Measurements from ENCODE around the gene RGS16.

Gene RGS16

DNA sequence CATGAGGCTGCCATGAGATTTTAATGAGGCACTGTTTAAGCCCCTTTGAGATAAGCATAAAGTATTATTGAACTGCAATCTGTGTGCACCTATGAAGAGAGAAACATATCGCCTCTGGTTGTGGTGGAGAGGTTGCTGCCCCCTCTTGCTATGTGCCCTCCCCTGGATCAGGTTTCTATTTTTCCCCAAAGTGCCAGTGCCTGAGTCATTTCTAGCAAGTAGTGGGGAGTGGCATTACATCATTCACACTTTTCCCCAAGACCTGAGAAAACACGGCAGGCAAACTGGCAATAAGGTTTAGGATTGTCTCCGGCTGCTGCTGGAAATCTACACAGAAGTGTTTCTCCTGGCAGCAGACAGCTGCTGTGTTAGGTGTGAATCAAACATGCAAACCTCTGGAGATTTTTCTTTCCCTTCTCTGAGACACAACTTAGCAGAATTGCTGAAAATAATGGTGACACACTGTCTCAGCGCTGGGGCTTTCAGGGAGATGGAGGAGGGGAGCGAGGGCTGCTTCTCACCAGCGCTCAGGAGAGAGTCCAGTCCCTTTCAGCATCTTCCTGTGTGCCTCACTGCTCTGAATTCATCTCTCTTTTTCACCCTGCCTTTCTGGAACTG lies 13.7 kb upstream of the RGS16 start (continued):
- TF ChIP-seq, protein P1, sequence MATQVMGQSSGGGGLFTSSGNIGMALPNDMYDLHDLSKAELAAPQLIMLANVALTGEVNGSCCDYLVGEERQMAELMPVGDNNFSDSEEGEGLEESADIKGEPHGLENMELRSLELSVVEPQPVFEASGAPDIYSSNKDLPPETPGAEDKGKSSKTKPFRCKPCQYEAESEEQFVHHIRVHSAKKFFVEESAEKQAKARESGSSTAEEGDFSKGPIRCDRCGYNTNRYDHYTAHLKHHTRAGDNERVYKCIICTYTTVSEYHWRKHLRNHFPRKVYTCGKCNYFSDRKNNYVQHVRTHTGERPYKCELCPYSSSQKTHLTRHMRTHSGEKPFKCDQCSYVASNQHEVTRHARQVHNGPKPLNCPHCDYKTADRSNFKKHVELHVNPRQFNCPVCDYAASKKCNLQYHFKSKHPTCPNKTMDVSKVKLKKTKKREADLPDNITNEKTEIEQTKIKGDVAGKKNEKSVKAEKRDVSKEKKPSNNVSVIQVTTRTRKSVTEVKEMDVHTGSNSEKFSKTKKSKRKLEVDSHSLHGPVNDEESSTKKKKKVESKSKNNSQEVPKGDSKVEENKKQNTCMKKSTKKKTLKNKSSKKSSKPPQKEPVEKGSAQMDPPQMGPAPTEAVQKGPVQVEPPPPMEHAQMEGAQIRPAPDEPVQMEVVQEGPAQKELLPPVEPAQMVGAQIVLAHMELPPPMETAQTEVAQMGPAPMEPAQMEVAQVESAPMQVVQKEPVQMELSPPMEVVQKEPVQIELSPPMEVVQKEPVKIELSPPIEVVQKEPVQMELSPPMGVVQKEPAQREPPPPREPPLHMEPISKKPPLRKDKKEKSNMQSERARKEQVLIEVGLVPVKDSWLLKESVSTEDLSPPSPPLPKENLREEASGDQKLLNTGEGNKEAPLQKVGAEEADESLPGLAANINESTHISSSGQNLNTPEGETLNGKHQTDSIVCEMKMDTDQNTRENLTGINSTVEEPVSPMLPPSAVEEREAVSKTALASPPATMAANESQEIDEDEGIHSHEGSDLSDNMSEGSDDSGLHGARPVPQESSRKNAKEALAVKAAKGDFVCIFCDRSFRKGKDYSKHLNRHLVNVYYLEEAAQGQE (tag by site-specific recombination; IDR thresholded peaks at IDR 0.05), result no peak
- TF ChIP-seq IKZF3 (tag by site-specific recombination; IDR thresholded peaks at IDR 0.05) (peak; percentile 99), YY1 (tag by site-specific recombination; IDR thresholded peaks at IDR 0.05) (no peak), KLF7 (tag by site-specific recombination; IDR thresholded peaks at IDR 0.05; ENCODE audit: borderline replicate concordance) (peak; percentile 43; the same call in 1 of the 2 replicates), BCL11B (tag by site-specific recombination; IDR thresholded peaks at IDR 0.05; ENCODE audit: low read depth) (0 out of 2 replicates have a peak, but pooled peaks have one; percentile 22), ZNF701 (tag by site-specific recombination; IDR thresholded peaks at IDR 0.05) (no peak), FEZF1 (tag by site-specific recombination; IDR thresholded peaks at IDR 0.05) (peak; percentile 99), ZNF211 (tag by site-specific recombination; IDR thresholded peaks at IDR 0.05; ENCODE audit: low read depth) (no peak), ZBTB1 (tag by site-specific recombination; IDR thresholded peaks at IDR 0.05) (peak; percentile 85; the same call in 1 of the 2 replicates), PRDM1 (tag by site-specific recombination; IDR thresholded peaks at IDR 0.05) (peak; percentile 95), ZFP69B (tag by site-specific recombination; IDR thresholded peaks at IDR 0.05) (peak; percentile 85; the same call in 1 of the 2 replicates), KLF10 (tag by site-specific recombination; IDR thresholded peaks at IDR 0.05) (peak; percentile 94), ZNF24 (tag by site-specific recombination; IDR thresholded peaks at IDR 0.05) (peak; percentile 94), KLF16 (tag by site-specific recombination; IDR thresholded peaks at IDR 0.05) (peak; percentile 88), ZBTB48 (tag by site-specific recombination; IDR thresholded peaks at IDR 0.05) (no peak)
- TF ChIP-seq, protein P2, sequence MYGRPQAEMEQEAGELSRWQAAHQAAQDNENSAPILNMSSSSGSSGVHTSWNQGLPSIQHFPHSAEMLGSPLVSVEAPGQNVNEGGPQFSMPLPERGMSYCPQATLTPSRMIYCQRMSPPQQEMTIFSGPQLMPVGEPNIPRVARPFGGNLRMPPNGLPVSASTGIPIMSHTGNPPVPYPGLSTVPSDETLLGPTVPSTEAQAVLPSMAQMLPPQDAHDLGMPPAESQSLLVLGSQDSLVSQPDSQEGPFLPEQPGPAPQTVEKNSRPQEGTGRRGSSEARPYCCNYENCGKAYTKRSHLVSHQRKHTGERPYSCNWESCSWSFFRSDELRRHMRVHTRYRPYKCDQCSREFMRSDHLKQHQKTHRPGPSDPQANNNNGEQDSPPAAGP (tag by site-specific recombination; IDR thresholded peaks at IDR 0.05), result peak; percentile 79
- TF ChIP-seq, protein P3, sequence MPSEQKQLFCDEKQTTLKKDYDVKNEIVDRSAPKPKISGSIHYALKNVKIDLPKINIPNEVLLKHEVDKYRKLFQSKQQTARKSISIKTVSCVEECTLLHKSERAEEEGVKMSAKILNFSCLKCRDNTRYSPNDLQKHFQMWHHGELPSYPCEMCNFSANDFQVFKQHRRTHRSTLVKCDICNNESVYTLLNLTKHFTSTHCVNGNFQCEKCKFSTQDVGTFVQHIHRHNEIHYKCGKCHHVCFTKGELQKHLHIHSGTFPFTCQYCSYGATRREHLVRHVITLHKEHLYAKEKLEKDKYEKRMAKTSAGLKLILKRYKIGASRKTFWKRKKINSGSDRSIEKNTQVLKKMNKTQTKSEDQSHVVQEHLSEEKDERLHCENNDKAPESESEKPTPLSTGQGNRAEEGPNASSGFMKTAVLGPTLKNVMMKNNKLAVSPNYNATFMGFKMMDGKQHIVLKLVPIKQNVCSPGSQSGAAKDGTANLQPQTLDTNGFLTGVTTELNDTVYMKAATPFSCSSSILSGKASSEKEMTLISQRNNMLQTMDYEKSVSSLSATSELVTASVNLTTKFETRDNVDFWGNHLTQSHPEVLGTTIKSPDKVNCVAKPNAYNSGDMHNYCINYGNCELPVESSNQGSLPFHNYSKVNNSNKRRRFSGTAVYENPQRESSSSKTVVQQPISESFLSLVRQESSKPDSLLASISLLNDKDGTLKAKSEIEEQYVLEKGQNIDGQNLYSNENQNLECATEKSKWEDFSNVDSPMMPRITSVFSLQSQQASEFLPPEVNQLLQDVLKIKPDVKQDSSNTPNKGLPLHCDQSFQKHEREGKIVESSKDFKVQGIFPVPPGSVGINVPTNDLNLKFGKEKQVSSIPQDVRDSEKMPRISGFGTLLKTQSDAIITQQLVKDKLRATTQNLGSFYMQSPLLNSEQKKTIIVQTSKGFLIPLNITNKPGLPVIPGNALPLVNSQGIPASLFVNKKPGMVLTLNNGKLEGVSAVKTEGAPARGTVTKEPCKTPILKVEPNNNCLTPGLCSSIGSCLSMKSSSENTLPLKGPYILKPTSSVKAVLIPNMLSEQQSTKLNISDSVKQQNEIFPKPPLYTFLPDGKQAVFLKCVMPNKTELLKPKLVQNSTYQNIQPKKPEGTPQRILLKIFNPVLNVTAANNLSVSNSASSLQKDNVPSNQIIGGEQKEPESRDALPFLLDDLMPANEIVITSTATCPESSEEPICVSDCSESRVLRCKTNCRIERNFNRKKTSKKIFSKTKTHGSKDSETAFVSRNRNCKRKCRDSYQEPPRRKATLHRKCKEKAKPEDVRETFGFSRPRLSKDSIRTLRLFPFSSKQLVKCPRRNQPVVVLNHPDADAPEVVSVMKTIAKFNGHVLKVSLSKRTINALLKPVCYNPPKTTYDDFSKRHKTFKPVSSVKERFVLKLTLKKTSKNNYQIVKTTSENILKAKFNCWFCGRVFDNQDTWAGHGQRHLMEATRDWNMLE (tag by site-specific recombination; conservative IDR thresholded peaks at IDR 0.05; ENCODE audit: low read depth), result peak; percentile 51; the same call in 1 of the 2 replicates
- TF ChIP-seq, protein P4, sequence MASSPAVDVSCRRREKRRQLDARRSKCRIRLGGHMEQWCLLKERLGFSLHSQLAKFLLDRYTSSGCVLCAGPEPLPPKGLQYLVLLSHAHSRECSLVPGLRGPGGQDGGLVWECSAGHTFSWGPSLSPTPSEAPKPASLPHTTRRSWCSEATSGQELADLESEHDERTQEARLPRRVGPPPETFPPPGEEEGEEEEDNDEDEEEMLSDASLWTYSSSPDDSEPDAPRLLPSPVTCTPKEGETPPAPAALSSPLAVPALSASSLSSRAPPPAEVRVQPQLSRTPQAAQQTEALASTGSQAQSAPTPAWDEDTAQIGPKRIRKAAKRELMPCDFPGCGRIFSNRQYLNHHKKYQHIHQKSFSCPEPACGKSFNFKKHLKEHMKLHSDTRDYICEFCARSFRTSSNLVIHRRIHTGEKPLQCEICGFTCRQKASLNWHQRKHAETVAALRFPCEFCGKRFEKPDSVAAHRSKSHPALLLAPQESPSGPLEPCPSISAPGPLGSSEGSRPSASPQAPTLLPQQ (tag by site-specific recombination; IDR thresholded peaks at IDR 0.05), result peak; percentile 70; the same call in 1 of the 2 replicates
- TF ChIP-seq, protein P5, sequence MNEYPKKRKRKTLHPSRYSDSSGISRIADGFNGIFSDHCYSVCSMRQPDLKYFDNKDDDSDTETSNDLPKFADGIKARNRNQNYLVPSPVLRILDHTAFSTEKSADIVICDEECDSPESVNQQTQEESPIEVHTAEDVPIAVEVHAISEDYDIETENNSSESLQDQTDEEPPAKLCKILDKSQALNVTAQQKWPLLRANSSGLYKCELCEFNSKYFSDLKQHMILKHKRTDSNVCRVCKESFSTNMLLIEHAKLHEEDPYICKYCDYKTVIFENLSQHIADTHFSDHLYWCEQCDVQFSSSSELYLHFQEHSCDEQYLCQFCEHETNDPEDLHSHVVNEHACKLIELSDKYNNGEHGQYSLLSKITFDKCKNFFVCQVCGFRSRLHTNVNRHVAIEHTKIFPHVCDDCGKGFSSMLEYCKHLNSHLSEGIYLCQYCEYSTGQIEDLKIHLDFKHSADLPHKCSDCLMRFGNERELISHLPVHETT (tag by site-specific recombination; IDR thresholded peaks at IDR 0.05), result peak; percentile 95; the same call in 1 of the 2 replicates
- TF ChIP-seq, protein P6, sequence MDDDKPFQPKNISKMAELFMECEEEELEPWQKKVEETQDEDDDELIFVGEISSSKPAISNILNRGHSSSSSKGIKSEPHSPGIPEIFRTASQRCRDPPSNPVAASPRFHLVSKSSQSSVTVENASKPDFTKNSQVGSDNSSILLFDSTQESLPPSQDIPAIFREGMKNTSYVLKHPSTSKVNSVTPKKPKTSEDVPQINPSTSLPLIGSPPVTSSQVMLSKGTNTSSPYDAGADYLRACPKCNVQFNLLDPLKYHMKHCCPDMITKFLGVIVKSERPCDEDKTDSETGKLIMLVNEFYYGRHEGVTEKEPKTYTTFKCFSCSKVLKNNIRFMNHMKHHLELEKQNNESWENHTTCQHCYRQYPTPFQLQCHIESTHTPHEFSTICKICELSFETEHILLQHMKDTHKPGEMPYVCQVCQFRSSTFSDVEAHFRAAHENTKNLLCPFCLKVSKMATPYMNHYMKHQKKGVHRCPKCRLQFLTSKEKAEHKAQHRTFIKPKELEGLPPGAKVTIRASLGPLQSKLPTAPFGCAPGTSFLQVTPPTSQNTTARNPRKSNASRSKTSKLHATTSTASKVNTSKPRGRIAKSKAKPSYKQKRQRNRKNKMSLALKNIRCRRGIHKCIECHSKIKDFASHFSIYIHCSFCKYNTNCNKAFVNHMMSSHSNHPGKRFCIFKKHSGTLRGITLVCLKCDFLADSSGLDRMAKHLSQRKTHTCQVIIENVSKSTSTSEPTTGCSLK (tag by site-specific recombination; IDR thresholded peaks at IDR 0.05), result no peak

Measured in HEK293 (cell line).